HepG2 (cell line): ENCODE data around the gene RHEBL1. TPM values are rescaled to one million over a fixed set of nuclear protein-coding genes. Genes with fewer than 3 reads are reported as not detected.

ENCODE experiments used
- ATAC-seq: fragments of 200-7000 bp; cut with Tn5 transposase; 3 replicates; pipeline ENCODE4 v1.9.1; 2020; ENCODE audit warnings: mild to moderate bottlenecking, moderate library complexity
- BruUV-seq: library from RNA; stranded (reverse); fragments of 400-500 nt; replicated peaks from 2 replicates; lab custom pipeline; 2021; lab: Mats Ljungman, UMichigan
- CTCF ChIA-PET: fragments of 300-600 bp; formaldehyde crosslinking; extraction: SDS; loops from one replicate; lab custom pipeline; 2021; ENCODE audit warnings: low total read pairs, inconsistent platforms, low intra/inter-chr PET ratio; lab: Yijun Ruan, JAX
- POLR2A ChIA-PET: fragments of 350-600 bp; sonication (Branson Sonifier 250); formaldehyde crosslinking; loops from one replicate; lab custom pipeline; 2020; ENCODE audit warnings: antibody characterized with exemption, inconsistent platforms; lab: Yijun Ruan, JAX
- DNase-seq: peaks from one replicate; pipeline ENCODE4 v3.0.0-alpha.2; 2015; ENCODE audit warnings: low spot score
- FAIRE-seq: peaks from 3 replicates; lab custom pipeline; 2011; peaks lifted over from hg19 to GRCh38; lab: Jason Lieb, UNC
- H2AFZ ChIP-seq: one replicate; pipeline ENCODE4 v1.6.1; 2011; ENCODE audit warnings: low read length, inconsistent platforms
- H3K27ac ChIP-seq: fragments of 300-600 bp; 3 replicates; pipeline ENCODE4 v1.8.0; 2011; ENCODE audit warnings: mixed run types, mild to moderate bottlenecking, mixed read lengths, low read length, inconsistent platforms; ENCODE audit not compliant: insufficient read depth; ENCODE audit errors: extremely low read length
- H3K27me3 ChIP-seq, 2 experiments: fragments of 200-600 bp in 1 of 2; 2 replicates in 1 of 2; 3 replicates in 1 of 2; pipeline versions ENCODE4 v1.6.0 to v1.8.0; 2011; ENCODE audit warnings: low read length in 2 of 2, mild to moderate bottlenecking in 2 of 2, moderate library complexity in 2 of 2, inconsistent platforms in 1 of 2; ENCODE audit not compliant: insufficient read depth in 2 of 2, control insufficient read depth in 1 of 2
- H3K36me3 ChIP-seq, 2 experiments: fragments of 200-600 bp in 1 of 2; replicated peaks in 1 of 2; 2 replicates in 1 of 2; 3 replicates in 1 of 2; pipeline versions ENCODE4 v1.5.1 to v1.8.0; 2011; ENCODE audit warnings: low read length in 2 of 2, inconsistent platforms in 1 of 2; ENCODE audit not compliant: insufficient read depth in 2 of 2, control insufficient read depth in 1 of 2
- H3K4me1 ChIP-seq: 2 replicates; pipeline ENCODE4 v1.5.1; 2012; ENCODE audit warnings: low read length, inconsistent platforms; ENCODE audit not compliant: insufficient read depth
- H3K4me2 ChIP-seq: 2 replicates; pipeline ENCODE4 v1.6.0; 2011; ENCODE audit warnings: low read depth, low read length, inconsistent platforms
- H3K4me3 ChIP-seq, 3 experiments: fragments of 200-600 bp in 1 of 3; sonication (generic), shearing (Covaris generic) in 1 of 3; replicated peaks in 1 of 3; 2 replicates each; pipeline ENCODE4 v1.5.1; 2011 to 2016; ENCODE audit warnings: low read length in 3 of 3, inconsistent platforms in 2 of 3, low read depth in 2 of 3, mild to moderate bottlenecking in 2 of 3, control low read depth in 1 of 3, mixed read lengths in 1 of 3; ENCODE audit not compliant: insufficient read depth in 1 of 3
- H3K79me2 ChIP-seq: one replicate; pipeline ENCODE4 v1.6.1; 2011; ENCODE audit warnings: low read length, inconsistent platforms; ENCODE audit not compliant: insufficient read depth
- H3K9ac ChIP-seq: 2 replicates; pipeline ENCODE4 v1.6.0; 2011; ENCODE audit warnings: mild to moderate bottlenecking, low read depth, low read length, inconsistent platforms; ENCODE audit not compliant: insufficient read depth
- H3K9me3 ChIP-seq: 2 replicates; pipeline ENCODE4 v1.5.1; 2012; ENCODE audit warnings: mild to moderate bottlenecking, low read length
- H4K20me1 ChIP-seq: 2 replicates; pipeline ENCODE4 v1.6.0; 2011; ENCODE audit warnings: inconsistent platforms, mild to moderate bottlenecking, low read length, moderate library complexity; ENCODE audit not compliant: insufficient read depth
- AGO1 ChIP-seq: fragments of 200-400 bp; formaldehyde crosslinking; IDR thresholded peaks from 2 replicates; pipeline ENCODE4 v1.6.1; 2017; ENCODE audit warnings: mild to moderate bottlenecking, low read depth, low read length, moderate library complexity; ENCODE audit not compliant: poor library complexity, severe bottlenecking
- HIC2 ChIP-seq: sonication (generic); formaldehyde crosslinking; IDR thresholded peaks from 2 replicates; pipeline ENCODE4 v1.9.0; 2022; ENCODE audit warnings: low read depth, missing genetic modification reagents
- HMGXB3 ChIP-seq: sonication (generic); formaldehyde crosslinking; IDR thresholded peaks from 2 replicates; pipeline ENCODE4 v1.4.0; 2020; ENCODE audit warnings: missing genetic modification reagents, borderline replicate concordance
- ISL2 ChIP-seq: sonication (generic); formaldehyde crosslinking; IDR thresholded peaks from 2 replicates; pipeline ENCODE4 v1.5.0; 2020; ENCODE audit warnings: missing genetic modification reagents
- KDM4B ChIP-seq: sonication (generic); formaldehyde crosslinking; IDR thresholded peaks from 2 replicates; pipeline ENCODE4 v1.4.0; 2020; ENCODE audit warnings: missing genetic modification reagents
- TAF15 ChIP-seq: fragments of 200-400 bp; formaldehyde crosslinking; IDR thresholded peaks from one replicate; pipeline ENCODE4 v1.6.1; 2018; ENCODE audit warnings: mild to moderate bottlenecking, low read depth, low read length; ENCODE audit not compliant: poor library complexity, severe bottlenecking
- TFE3 ChIP-seq: IDR thresholded peaks from 2 replicates; pipeline ENCODE4 v1.6.1; 2016
- ZNF205 ChIP-seq: IDR thresholded peaks from 2 replicates; pipeline ENCODE4 v1.6.1; 2018; ENCODE audit warnings: missing biosample characterization, missing genetic modification reagents
- ZNF24 ChIP-seq: fragments of 450-650 bp; IDR thresholded peaks from 2 replicates; pipeline ENCODE4 v1.6.1; 2017; ENCODE audit warnings: antibody characterized with exemption, mild to moderate bottlenecking
- ZNF670 ChIP-seq: sonication (generic); formaldehyde crosslinking; IDR thresholded peaks from 2 replicates; pipeline ENCODE4 v1.8.0; 2022; ENCODE audit warnings: mild to moderate bottlenecking, missing genetic modification reagents, borderline replicate concordance
- ZNF740 ChIP-seq: sonication (generic); formaldehyde crosslinking; IDR thresholded peaks from 2 replicates; pipeline ENCODE4 v1.4.0; 2020; ENCODE audit warnings: missing genetic modification reagents
- ZNF776 ChIP-seq: sonication (generic); formaldehyde crosslinking; IDR thresholded peaks from 2 replicates; pipeline ENCODE4 v1.4.0; 2020; ENCODE audit warnings: mild to moderate bottlenecking, missing genetic modification reagents
- ZXDC ChIP-seq: sonication (generic); formaldehyde crosslinking; IDR thresholded peaks from 2 replicates; pipeline ENCODE4 v1.5.0; 2020; ENCODE audit warnings: mild to moderate bottlenecking, missing genetic modification reagents
- WGBS: methylation state at CpG from one replicate; pipeline ENCODE4 v1.1.6; 2017; ENCODE audit warnings: low lambda C conversion rate; 5-methylcytosine and 5-hydroxymethylcytosine counted together
- in situ Hi-C: cut with HindIII; loops from 2 replicates; pipeline ENCODE4 v1.10.0; 2017; ENCODE audit warnings: low pct_unique_long_range_greater_than_20kb; ENCODE audit not compliant: extremely low pct_ligation_motif_present
- intact Hi-C: fragments of 100-400 bp; cut with micrococcal nuclease; formaldehyde crosslinking; loops from one replicate; pipeline ENCODE4 v1.10.0; 2022; ENCODE audit not compliant: unreplicated experiment
- polyA plus RNA-seq, 8 experiments: library from polyadenylated mRNA; depleted of rRNA in 3 of 8; stranded (reverse) in 7 of 8; unstranded in 1 of 8; fragments of >200 nt; fragmentation: Illumina TruSeq in 4 of 8; extraction: Trizol in 4 of 8; gene quantifications; 2 replicates each; pipeline versions ENCODE4 v1.2.1 to v1.2.3, GENCODE V29; 2011 to 2016; ENCODE audit warnings: low read depth in 4 of 8, missing spikeins in 1 of 8, mixed read lengths in 1 of 8; ENCODE audit not compliant: insufficient read depth in 1 of 8
- total RNA-seq, 5 experiments: library from RNA; depleted of rRNA; stranded (reverse); fragments of >200 nt; fragmentation: Illumina TruSeq; extraction: Trizol; gene quantifications; 2 replicates each; pipeline ENCODE4 v1.2.3, GENCODE V29; 2016; ENCODE audit warnings: low read depth in 1 of 5

RHEBL1 gene
- total and polyA plus RNA-seq, 2 of the 13 experiments (the other 11 are each of a cell fraction or from before 2014, with no cell fraction given): 1.4 to 2.5 TPM

- no TSS peak for BruUV-seq
- Histone ChIP-seq H3K4me3 (no peak overlapping the region), H2AFZ (no peak overlapping the region), H3K4me1 (no peaks in the 10 kb centered on the region), H4K20me1 (peaks cover 5% of the 10 kb centered on the region; the same call in 1 of the 2 replicates), H3K79me2 (no peaks in the 10 kb centered on the region), H3K9ac (no peak overlapping the region), H3K27me3 (no peaks in the 10 kb centered on the region), H3K27ac (no peak overlapping the region), H3K4me2 (no peak overlapping the region), H3K36me3 (peaks cover 13 to 52% of the 10 kb centered on the region in 2 experiments; a peak in 4 of 5 replicates), H3K9me3 (no peaks in the 10 kb centered on the region)
- WGBS: 92% methylated on average over 6 of the region's 6 CpGs
- DNase-seq (no peak), ATAC-seq (no peak), FAIRE-seq (no peak)
- POLR2A ChIA-PET: interaction anchor here (2.8 kb wide), 1 partner anchor 10 kb away, joined by 9 read pairs; the partner anchor contains the start of gene LMBR1L
- in situ Hi-C loops (no loop called here), intact Hi-C loops (no loop called here)
- CTCF ChIA-PET: no interaction called here
- TF ChIP-seq HIC2 (CRISPR knock-in tag): no peak
- no peak for TF ChIP-seq ZNF24
- TF ChIP-seq HMGXB3 (CRISPR knock-in tag): no peak
- no peak for TF ChIP-seq TAF15
- no peak for TF ChIP-seq AGO1
- no peak for TF ChIP-seq ZNF776
- no peak for TF ChIP-seq ZXDC (CRISPR knock-in tag)
- TF ChIP-seq KDM4B (CRISPR knock-in tag): no peak
- TF ChIP-seq ZNF740: no peak
- no peak for TF ChIP-seq ZNF205 (CRISPR knock-in tag)
- TF ChIP-seq ZNF670 (CRISPR knock-in tag): no peak
- TF ChIP-seq ISL2 (CRISPR knock-in tag): no peak
- no peak for TF ChIP-seq TFE3 (CRISPR knock-in tag)
Measured at GRCh38 chr12:49100380-49100779, 30.6 kb upstream of the RHEBL1 start.
